Measurements from ENCODE around the gene TBC1D22B. TPM values are rescaled to one million over a fixed set of nuclear protein-coding genes. Genes with fewer than 3 reads are reported as not detected.

The TBC1D22B gene
- total and polyA plus RNA-seq, 2 of the 13 experiments (the other 11 are each of a cell fraction or from before 2014, with no cell fraction given): 9.7 to 12.9 TPM

GRCh38 chr6:37221585-37222124 is 35.9 kb upstream of the TBC1D22B start (continued):
- TF ChIP-seq ZNF678 (CRISPR knock-in tag; IDR thresholded peaks at IDR 0.05): no peak
- no peak for TF ChIP-seq SMARCC2 (IDR thresholded peaks at IDR 0.05)
- TF ChIP-seq HHEX (CRISPR knock-in tag; IDR thresholded peaks at IDR 0.05): no peak
- TF ChIP-seq JUND (CRISPR knock-in tag; IDR thresholded peaks at IDR 0.05): no peak
- TF ChIP-seq NFKB2 (CRISPR knock-in tag; IDR thresholded peaks at IDR 0.05; ENCODE audit: borderline replicate concordance): no peak
- peak; percentile 79 for TF ChIP-seq IKZF4 (CRISPR knock-in tag; IDR thresholded peaks at IDR 0.05; ENCODE audit: borderline replicate concordance, low read depth, not compliant biosample characterization)
- no peak for TF ChIP-seq SNAPC5 (CRISPR knock-in tag; IDR thresholded peaks at IDR 0.05; ENCODE audit: borderline replicate concordance)
- no peak for TF ChIP-seq PREB (CRISPR knock-in tag; IDR thresholded peaks at IDR 0.05)
- TF ChIP-seq NCOR1 (IDR thresholded peaks at IDR 0.05; ENCODE audit: borderline replicate concordance, low read length): no peak
- no peak for TF ChIP-seq HNF4G (IDR thresholded peaks at IDR 0.05; ENCODE audit: borderline replicate concordance, low read depth, low read length)
- TF ChIP-seq HNF4G (CRISPR knock-in tag; IDR thresholded peaks at IDR 0.05; ENCODE audit: borderline replicate concordance, low read depth): no peak
- TF ChIP-seq CHD4 (IDR thresholded peaks at IDR 0.05; ENCODE audit: borderline replicate concordance, low read length): peak; percentile 6; the same call in 1 of the 2 replicates
- no peak for TF ChIP-seq ZSCAN21 (CRISPR knock-in tag; IDR thresholded peaks at IDR 0.05; ENCODE audit: borderline replicate concordance)
- no peak for TF ChIP-seq ZEB1 (IDR thresholded peaks at IDR 0.05; ENCODE audit: insufficient replicate concordance, low read depth)
- no peak for TF ChIP-seq NFIC (IDR thresholded peaks at IDR 0.05; ENCODE audit: low read length)
- TF ChIP-seq ZMYM2 (CRISPR knock-in tag; IDR thresholded peaks at IDR 0.05): no peak
- no peak for TF ChIP-seq ZKSCAN5 (CRISPR knock-in tag; IDR thresholded peaks at IDR 0.05)
- no peak for TF ChIP-seq NCOA2 (CRISPR knock-in tag; IDR thresholded peaks at IDR 0.05)
- no peak for TF ChIP-seq YEATS2 (CRISPR knock-in tag; IDR thresholded peaks at IDR 0.05; ENCODE audit: borderline replicate concordance)
- TF ChIP-seq ZNF572 (CRISPR knock-in tag; IDR thresholded peaks at IDR 0.05): peak; percentile 19; the same call in 1 of the 2 replicates
- TF ChIP-seq U2AF1 (optimal IDR thresholded peaks at IDR 0.05; ENCODE audit: low read depth, low read length): no peak
- TF ChIP-seq ZNF260 (CRISPR knock-in tag; IDR thresholded peaks at IDR 0.05; ENCODE audit: borderline replicate concordance, low read depth): no peak
- TF ChIP-seq ZMYM3 (CRISPR knock-in tag; IDR thresholded peaks at IDR 0.05): no peak
- no peak for TF ChIP-seq KLF13 (CRISPR knock-in tag; IDR thresholded peaks at IDR 0.05)
- no peak for TF ChIP-seq MIXL1 (CRISPR knock-in tag; IDR thresholded peaks at IDR 0.05)
- TF ChIP-seq SMYD3 (CRISPR knock-in tag; IDR thresholded peaks at IDR 0.05): no peak
- TF ChIP-seq ZNF574 (CRISPR knock-in tag; IDR thresholded peaks at IDR 0.05): no peak
- TF ChIP-seq ZNF121 (CRISPR knock-in tag; IDR thresholded peaks at IDR 0.05): no peak

All from HepG2 (cell line).